GM12874 (cell line): ENCODE measurements around the gene FOXF2.

Source experiments
- CTCF ChIP-seq: IDR thresholded peaks from 2 replicates; pipeline ENCODE4 v1.5.1; 2011; ENCODE audit warnings: low read depth, mild to moderate bottlenecking, control low read depth, low read length, moderate library complexity; ENCODE audit not compliant: insufficient read depth

FOXF2 gene

GRCh38 chr6:1415416-1416063 lies 26.2 kb downstream of the FOXF2 start:
- TF ChIP-seq CTCF: no peak

- no peak for TF ChIP-seq CTCF
Measured at GRCh38 chr6:1416191-1416760, 26.9 kb downstream of the FOXF2 start.

- TF ChIP-seq CTCF: no peak
Measured at GRCh38 chr6:1416820-1417219, 27.4 kb downstream of the FOXF2 start.

- TF ChIP-seq CTCF: no peak
Measured at GRCh38 chr6:1417718-1418117, 28.3 kb downstream of the FOXF2 start.

- no peak for TF ChIP-seq CTCF
Measured at GRCh38 chr6:1418471-1419191, 29.3 kb downstream of the FOXF2 start.

GRCh38 chr6:1420382-1420781 lies 31.0 kb downstream of the FOXF2 start:
- no peak for TF ChIP-seq CTCF

- TF ChIP-seq CTCF: no peak
Measured at GRCh38 chr6:1422290-1422689, 32.9 kb downstream of the FOXF2 start.
